Measurements from ENCODE around the gene GRIP2. TPM values are rescaled to one million over a fixed set of nuclear protein-coding genes. Genes with fewer than 3 reads are reported as not detected.

Gene GRIP2
- total RNA-seq, 3 donors from 2014 or later (not counting 1 experiment from before 2014, with no cell fraction given), result not detected

DNA sequence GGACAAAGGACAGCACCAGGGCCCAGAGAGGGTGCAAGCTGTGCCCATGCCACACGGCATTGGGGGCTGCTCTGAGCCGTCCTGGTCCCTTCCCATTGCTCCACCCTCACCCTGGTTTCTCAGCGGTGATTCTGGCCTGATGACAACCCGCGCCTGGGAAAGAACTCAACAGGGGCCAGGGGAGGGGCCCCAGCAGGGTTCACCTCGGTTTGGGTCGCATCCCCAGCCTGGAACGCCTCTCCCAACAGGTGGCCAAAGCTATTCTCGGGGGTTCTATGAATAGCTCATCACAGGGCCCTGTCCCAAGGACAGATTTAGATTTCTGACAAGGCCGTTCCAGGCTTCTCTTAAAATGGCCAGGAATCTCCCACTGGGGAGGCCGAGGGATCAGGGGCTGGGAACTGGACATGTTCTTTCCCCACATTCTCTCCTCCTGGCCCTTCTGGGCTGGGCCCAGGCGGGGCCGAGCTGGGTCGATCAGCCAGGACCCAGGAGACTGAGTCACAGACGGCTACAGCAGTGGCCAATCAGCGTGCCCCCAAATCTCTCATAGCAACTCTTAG lies 17.9 kb downstream of the GRIP2 start:
- Histone ChIP-seq H3K36me3 (ENCODE audit: control insufficient read depth, insufficient read depth, low read length) (no peaks in the 10 kb centered on the region), H3K27me3 (ENCODE audit: control insufficient read depth, insufficient read depth, low read length) (no peaks in the 10 kb centered on the region), H3K9me3 (ENCODE audit: control insufficient read depth, insufficient read depth, low read length) (no peaks in the 10 kb centered on the region), H3K4me1 (ENCODE audit: control insufficient read depth, insufficient read depth, low read length) (no peaks in the 10 kb centered on the region), H3K27ac (ENCODE audit: low read length) (no peak overlapping the region), H3K4me3 (ENCODE audit: low read length) (no peak overlapping the region)
- Mint-ChIP-seq H3K9me3 (no peaks in the 10 kb centered on the region), H3K27ac (no peak overlapping the region), H3K4me3 (no peak overlapping the region), H3K4me1 (no peaks in the 10 kb centered on the region), H3K27me3 (ENCODE audit: low read depth in 2 of 2) (peaks cover 0 to 15% of the 10 kb centered on the region in 2 donors), H3K36me3 (no peaks in the 10 kb centered on the region)
- TF ChIP-seq, protein P1, sequence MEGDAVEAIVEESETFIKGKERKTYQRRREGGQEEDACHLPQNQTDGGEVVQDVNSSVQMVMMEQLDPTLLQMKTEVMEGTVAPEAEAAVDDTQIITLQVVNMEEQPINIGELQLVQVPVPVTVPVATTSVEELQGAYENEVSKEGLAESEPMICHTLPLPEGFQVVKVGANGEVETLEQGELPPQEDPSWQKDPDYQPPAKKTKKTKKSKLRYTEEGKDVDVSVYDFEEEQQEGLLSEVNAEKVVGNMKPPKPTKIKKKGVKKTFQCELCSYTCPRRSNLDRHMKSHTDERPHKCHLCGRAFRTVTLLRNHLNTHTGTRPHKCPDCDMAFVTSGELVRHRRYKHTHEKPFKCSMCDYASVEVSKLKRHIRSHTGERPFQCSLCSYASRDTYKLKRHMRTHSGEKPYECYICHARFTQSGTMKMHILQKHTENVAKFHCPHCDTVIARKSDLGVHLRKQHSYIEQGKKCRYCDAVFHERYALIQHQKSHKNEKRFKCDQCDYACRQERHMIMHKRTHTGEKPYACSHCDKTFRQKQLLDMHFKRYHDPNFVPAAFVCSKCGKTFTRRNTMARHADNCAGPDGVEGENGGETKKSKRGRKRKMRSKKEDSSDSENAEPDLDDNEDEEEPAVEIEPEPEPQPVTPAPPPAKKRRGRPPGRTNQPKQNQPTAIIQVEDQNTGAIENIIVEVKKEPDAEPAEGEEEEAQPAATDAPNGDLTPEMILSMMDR (IDR thresholded peaks at IDR 0.05), result no peak
- no peak for ATAC-seq
- WGBS (ENCODE audit: insufficient coverage), result 83% methylated on average over 16 of the region's 16 CpGs
- DNase-seq, result no peak
- intact Hi-C loops (cut with micrococcal nuclease), result no loop called here

DNA sequence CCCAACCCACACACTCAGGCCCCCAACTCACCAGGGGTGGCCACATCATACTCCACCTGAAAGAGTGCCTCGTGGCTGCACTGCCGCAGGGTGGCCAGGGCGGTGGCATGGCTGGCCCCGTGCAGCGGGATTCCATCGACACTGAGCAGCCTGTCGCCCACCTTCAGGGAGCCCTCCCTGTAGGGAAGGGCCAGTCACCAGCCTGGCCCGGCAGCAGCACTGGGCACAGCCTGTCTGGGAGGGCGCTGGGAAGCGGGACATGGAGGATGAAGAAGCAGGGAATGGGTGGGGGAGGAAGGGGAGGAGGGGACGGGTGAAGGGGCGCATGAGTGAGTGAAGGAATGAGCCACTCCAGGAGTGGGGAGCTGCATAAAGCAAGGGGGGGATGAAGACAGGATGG lies 18.5 kb downstream of the GRIP2 start:
- no peaks in the 10 kb centered on the region for H3K27me3 ChIP-seq (ENCODE audit: control insufficient read depth, insufficient read depth, low read length)
- Mint-ChIP-seq H3K27me3 (ENCODE audit: low read depth in 2 of 2) (peaks cover 0 to 11% of the 10 kb centered on the region in 2 donors), H3K27ac (no peak overlapping the region), H3K36me3 (no peaks in the 10 kb centered on the region), H3K4me1 (no peaks in the 10 kb centered on the region), H3K9me3 (no peaks in the 10 kb centered on the region), H3K4me3 (no peak overlapping the region)
- no peaks in the 10 kb centered on the region for H3K9me3 ChIP-seq (ENCODE audit: control insufficient read depth, insufficient read depth, low read length)
- no peak overlapping the region for H3K4me3 ChIP-seq (ENCODE audit: low read length)
- H3K4me1 ChIP-seq (ENCODE audit: control insufficient read depth, insufficient read depth, low read length), result no peaks in the 10 kb centered on the region
- TF ChIP-seq, protein P1 (IDR thresholded peaks at IDR 0.05), result no peak
- no peak for DNase-seq
- 84% methylated on average over 12 of the region's 12 CpGs for WGBS (ENCODE audit: insufficient coverage)
- no peak for ATAC-seq
- intact Hi-C loops (cut with micrococcal nuclease), result no loop called here
- H3K36me3 ChIP-seq (ENCODE audit: control insufficient read depth, insufficient read depth, low read length), result no peaks in the 10 kb centered on the region
- H3K27ac ChIP-seq (ENCODE audit: low read length), result no peak overlapping the region

DNA sequence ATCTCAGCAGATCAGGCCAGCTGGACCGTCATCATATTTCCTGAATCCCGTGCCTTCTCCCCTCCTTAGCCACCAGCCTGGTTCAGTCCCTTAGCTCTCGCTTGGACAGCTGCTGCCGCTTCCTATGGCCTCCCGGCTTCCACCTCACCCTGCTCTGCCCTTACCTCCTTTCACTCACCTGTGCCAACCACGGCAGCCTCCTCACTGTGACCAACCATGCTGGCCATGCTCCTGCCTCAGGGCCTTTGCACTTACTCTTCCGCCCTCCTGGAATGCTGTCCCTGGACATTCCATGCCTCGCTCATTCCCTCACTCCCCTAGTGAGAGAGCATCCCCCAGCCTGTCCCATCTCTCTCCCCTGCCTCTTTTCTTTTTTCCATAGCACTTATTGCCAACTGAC lies 19.2 kb downstream of the GRIP2 start:
- Histone ChIP-seq H3K27me3 (ENCODE audit: control insufficient read depth, insufficient read depth, low read length) (no peaks in the 10 kb centered on the region), H3K27ac (ENCODE audit: low read length) (no peak overlapping the region)
- H3K4me3 Mint-ChIP-seq, result no peak overlapping the region

More for the DNA sequence above, 19.2 kb downstream of the GRIP2 start:
- H3K4me1 ChIP-seq (ENCODE audit: control insufficient read depth, insufficient read depth, low read length), result no peaks in the 10 kb centered on the region
- no peaks in the 10 kb centered on the region for H3K4me1 Mint-ChIP-seq
- 87% methylated on average over 8 of the region's 8 CpGs for WGBS (ENCODE audit: insufficient coverage)
- no peak overlapping the region for H3K27ac Mint-ChIP-seq
- intact Hi-C loops (cut with micrococcal nuclease), result no loop called here
- no peaks in the 10 kb centered on the region for H3K36me3 Mint-ChIP-seq
- DNase-seq, result no peak
- no peaks in the 10 kb centered on the region for H3K36me3 ChIP-seq (ENCODE audit: control insufficient read depth, insufficient read depth, low read length)
- H3K4me3 ChIP-seq (ENCODE audit: low read length), result no peak overlapping the region
- TF ChIP-seq, protein P1 (IDR thresholded peaks at IDR 0.05), result no peak
- ATAC-seq, result no peak
- peaks cover 0 to 7% of the 10 kb centered on the region in 2 donors for H3K27me3 Mint-ChIP-seq (ENCODE audit: low read depth in 2 of 2)
- H3K9me3 ChIP-seq (ENCODE audit: control insufficient read depth, insufficient read depth, low read length), result no peaks in the 10 kb centered on the region
- H3K9me3 Mint-ChIP-seq, result no peaks in the 10 kb centered on the region

Data from natural killer cell (primary cell).